GM18868 (cell line): ENCODE data around the gene UCKL1.
"Not testable (repeated sequence)": the region's sequence is repeated elsewhere in the genome, so short reads cannot be mapped to it uniquely, and the experiment has no call there.

Source experiments
- ATAC-seq: cut with Tn5 transposase; IDR thresholded peaks from one replicate; pipeline ENCODE4 v1.9.1; 2021; ENCODE audit warnings: mild to moderate bottlenecking, moderate library complexity; ENCODE audit not compliant: unreplicated experiment

UCKL1 gene

DNA sequence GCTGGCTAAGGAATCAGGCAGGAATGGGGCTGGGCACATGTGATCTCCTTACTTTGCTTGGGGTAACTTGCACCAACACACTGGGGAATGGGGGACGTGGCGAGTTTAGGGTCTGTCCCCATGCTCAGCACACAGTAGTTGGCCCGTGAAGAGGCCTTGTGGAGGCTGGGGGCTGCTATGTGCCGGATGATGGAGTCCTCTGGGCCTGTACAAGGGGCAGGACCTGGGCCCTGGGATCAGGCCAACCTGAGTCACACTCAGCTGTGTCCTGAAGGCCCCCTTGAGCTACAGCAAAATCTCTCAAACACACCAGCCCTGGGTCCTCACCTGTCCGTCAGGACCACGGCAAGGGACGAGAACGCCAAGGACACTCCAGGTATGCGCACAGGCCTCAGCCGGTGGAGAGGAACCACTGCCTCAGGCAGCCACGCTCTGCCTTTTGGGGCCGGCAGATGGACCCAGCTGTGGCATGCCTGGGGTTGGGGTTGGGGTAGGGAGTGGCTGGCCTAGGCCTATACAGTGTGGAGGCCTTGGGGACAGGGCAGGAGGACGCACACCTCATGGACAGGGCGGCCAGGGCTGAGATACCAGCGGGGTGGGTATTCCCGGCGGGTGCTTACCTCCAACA is 11.1 kb downstream of the UCKL1 start:
- no peak for ATAC-seq

GRCh38 chr20:63944078-63944941 is 11.9 kb downstream of the UCKL1 start:
- ATAC-seq = no peak

GRCh38 chr20:63943808-63944077 is 12.5 kb downstream of the UCKL1 start:
- no peak for ATAC-seq

GRCh38 chr20:63942969-63943807 is 13.0 kb downstream of the UCKL1 start:
- no peak for ATAC-seq

DNA sequence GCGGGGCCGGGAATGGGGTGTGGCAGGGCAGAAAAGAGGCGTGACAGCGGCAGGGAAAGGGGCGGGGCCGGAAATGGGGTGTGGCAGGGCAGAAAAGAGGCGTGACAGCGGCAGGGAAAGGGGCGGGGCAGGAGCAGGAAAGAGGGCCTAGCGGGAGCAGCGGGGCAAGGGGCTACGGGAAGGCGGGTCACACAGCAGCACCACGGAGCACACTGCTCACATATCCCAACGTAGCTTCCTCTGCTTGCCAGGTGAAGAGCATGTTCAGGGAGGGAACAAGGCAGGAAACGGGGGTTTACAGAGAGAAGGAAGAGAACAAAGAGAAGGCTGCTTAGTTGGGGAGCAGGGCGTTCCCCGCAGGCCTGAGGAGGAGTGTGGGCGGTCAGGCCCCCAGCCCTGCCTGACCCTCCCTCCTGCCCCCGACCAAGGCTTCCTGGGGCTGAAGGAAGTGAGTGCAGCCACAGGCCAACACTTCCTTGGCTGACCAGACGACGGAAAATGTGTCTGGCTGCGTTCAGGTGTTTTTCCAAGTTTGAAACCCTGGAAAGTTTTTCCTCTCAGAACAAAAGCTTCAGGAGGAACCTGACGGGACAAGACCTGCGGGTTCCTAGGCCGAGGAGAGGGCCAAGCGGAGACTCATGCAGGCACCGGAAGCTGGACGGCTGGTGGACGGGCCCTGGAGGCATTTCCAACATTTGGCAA is 13.8 kb downstream of the UCKL1 start:
- no peak for ATAC-seq

- ATAC-seq = no peak
Observed at GRCh38 chr20:63941282-63942081, 14.7 kb downstream of the UCKL1 start.

DNA sequence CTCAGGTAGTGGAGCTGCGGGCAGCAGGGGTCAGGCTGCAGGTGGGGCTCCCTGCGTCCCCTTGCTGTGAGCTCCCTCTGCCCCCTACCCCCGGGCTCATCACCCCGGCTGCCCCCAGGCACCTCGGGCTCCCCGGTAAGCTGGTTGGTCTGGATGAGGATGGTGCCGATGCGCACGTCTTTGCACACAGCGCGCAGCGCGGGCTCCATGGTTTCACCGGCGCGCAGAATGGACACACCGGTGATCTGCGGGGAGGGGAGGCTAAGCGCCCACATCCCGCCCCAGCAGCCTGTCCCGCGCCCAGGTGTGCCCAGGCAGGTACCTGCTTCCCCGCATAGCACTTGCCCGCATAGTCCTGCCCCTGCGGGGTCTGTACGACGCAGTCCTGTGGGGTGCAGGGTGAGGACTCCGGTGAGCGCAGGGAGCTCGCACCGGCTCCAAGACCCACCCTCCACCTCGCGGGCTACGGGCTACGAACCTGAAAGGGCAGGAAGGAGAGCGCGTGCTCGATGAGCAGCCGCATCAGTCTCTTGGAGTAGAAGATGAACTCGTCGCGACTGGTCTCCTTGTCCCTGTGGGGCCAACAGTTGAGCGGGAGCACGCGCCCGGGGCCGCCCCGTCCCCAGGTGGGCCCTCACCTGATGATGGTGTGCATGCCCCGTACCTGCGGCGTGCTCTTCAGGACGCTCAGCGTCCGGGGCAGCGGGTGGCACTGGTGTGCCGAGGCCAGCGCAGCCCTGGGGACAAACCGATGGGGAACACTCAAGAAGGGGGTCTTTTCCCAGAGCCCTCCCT is 15.5 kb downstream of the UCKL1 start:
- no peak for ATAC-seq

DNA sequence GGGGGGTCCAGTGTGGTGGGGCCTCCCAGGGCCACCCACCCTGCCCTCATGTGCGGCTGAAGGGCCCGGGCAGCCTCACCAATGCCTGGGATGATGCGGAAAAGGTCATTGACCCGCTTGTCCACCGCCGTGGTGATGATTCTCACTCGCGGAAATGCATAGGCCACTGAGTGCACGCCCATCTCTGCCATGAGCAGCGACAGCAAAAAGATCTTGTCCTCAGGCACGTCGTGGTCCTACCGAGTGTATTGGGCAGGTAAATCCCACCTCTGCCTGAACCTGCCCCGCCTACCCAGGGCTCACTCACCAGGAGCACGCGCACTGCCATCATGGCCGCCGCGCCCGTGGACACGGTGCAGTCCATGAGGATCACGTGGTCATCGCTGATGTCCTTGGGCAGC is 16.1 kb downstream of the UCKL1 start:
- no peak for ATAC-seq

DNA sequence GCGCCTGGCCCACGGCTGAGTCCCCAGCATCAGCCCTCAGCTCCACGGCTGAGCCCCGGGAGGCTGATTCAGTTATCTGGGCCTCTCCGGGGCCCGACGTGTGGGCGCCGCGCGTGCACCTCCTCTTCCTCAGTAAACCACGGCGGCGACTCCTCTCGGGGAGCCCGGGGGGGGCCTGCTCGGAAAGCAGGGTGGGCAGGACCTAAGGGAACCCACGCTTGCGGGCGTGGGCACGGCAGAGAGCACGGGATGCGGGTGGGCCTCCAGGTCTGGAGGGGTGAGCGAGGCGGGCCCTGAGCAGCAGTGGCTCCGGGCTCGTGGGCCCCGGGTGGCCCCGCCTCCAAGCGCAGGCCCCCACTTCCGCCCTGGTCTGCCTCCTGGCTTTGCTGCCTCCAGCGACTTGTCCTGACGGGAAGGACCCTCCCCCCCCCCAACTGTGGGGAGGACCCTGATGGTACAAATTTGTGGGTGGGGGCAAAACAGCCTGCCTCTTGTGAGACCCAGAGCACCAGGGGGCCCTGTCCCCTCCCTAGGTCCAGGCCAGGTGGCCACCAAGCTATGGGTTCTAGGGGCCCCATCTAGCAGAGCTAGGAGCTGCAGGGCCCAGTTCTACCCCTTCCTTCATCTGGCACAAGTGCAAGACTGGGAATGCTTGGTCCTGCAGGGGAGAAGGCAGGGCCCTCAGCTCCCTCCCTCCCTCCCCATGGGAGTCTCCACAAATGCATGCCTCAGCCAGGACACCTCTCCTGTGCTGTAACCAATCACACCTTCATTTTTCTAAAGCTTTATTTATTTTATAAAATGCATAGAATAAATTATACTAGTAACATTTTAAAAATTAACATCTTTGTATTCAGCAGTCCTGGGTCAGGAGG is 16.9 kb downstream of the UCKL1 start:
- ATAC-seq = no peak

- no peak for ATAC-seq
Observed at GRCh38 chr20:63937596-63937995, 18.6 kb downstream of the UCKL1 start.

- ATAC-seq = no peak
Observed at GRCh38 chr20:63935447-63935846, 20.8 kb downstream of the UCKL1 start.

DNA sequence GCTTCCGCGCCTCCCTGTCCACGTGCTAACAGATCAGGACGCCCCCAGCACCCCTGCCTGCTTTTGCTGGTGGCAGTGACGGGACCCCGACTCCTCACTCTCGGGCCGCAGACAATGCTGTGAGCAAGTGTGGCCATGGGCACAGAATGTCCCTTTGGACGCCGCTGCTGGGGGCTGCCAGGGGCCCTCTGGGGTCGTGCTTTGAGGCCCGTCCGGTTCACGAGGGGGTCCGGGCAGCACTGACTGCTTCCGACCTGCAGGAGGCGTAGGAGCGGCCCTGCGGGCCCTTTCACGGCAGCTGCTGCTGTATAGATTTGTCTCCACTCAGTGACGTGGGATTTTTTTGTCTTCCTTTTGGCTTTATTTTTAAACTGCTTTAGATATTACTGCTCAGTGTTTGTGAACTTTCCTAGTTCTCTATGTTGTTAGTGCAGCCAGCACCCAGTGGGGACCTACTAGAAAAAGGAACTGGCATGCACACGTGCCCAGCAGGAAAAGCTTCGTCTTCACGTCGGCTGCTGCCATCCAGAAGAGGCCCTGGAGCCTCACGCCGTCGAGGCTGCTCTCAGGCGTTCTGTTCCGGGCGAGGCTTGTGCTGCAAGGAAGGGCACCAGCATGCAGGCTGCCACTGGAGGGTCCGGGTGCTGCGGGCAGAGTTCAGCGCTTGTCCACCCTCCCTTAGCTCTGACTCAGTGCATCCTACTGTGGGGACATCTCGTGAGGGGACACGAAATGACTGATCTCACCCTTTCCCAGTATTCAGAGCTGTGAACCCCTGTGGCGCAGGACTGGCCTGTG is 21.7 kb downstream of the UCKL1 start:
- no peak for ATAC-seq

DNA sequence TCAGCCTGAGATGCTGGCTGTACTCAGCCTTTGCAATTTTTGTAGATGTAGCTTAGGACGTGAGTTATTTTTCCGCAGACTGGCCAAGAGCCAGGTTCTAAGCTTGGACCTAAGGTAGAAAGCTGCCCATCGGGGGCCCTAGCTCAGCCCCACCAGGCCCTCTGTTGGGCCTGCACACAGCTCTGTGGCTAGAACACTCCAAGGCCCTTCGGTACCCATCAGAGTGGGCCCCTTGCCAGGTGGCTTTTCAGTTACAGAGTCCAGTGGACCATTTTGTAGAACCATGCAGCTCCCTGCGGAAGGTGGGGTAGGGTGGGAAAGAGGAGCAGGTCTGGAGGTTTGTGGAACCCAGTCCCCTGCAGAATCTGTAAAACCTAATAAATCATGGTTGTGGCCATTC is 22.6 kb downstream of the UCKL1 start:
- no peak for ATAC-seq

GRCh38 chr20:63932606-63933160 is 23.5 kb downstream of the UCKL1 start:
- ATAC-seq = no peak

DNA sequence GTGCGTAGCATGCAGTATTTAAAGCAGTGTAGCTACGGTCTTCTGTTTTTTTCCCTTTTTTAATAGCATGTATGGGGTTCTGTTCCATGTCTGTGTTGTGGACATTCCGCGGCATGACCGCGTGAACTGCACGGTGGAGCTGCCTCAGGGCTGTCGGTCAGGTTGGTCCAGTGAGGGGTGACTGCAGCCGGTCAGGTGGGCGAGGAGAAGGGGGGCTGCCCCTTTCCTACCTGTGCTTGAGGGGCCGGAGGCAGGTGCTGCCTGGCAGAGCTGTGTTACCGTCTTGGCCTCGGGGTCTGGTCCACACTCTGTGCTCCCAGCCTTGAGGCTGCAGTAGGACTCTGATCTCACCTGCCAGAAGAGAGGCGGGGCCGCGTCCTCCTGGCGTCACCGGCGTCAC is 24.5 kb downstream of the UCKL1 start:
- ATAC-seq = no peak

GRCh38 chr20:63930971-63931553 is 25.2 kb downstream of the UCKL1 start:
- no peak for ATAC-seq

GRCh38 chr20:63929473-63929883 is 26.7 kb downstream of the UCKL1 start:
- ATAC-seq = not testable (repeated sequence)
